WTC11 (cell line): ENCODE data around the gene MTG1. TPM values are rescaled to one million over a fixed set of nuclear protein-coding genes. Genes with fewer than 3 reads are reported as not detected.

Source experiments
- ATAC-seq: fragments of 200-7000 bp; cut with Tn5 transposase; 2 replicates; pipeline ENCODE4 v1.10.0; 2021; ENCODE audit warnings: mild to moderate bottlenecking, moderate library complexity
- CTCF ChIA-PET: fragments of 300-600 bp; sonication (Branson Sonifier 250); formaldehyde crosslinking; loops from one replicate; lab custom pipeline; 2021; ENCODE audit warnings: antibody characterized with exemption; lab: Charles Lee
- POLR2A ChIA-PET: fragments of 350-600 bp; sonication (Branson Sonifier 250); formaldehyde crosslinking; loops from one replicate; lab custom pipeline; 2021; ENCODE audit warnings: antibody characterized with exemption; lab: Charles Lee
- DNase-seq: peaks from one replicate; pipeline ENCODE4 v3.0.0; 2021; ENCODE audit warnings: low spot score
- H3K27ac Mint-ChIP-seq: 2 replicates; pipeline ENCODE4 v1.8.0; 2021; ENCODE audit warnings: mixed read lengths
- H3K27me3 Mint-ChIP-seq: 2 replicates; pipeline ENCODE4 v1.8.0; 2021; ENCODE audit warnings: low read depth, mild to moderate bottlenecking, moderate library complexity, mixed read lengths
- H3K36me3 Mint-ChIP-seq: 2 replicates; pipeline ENCODE4 v1.8.0; 2021; ENCODE audit warnings: mixed read lengths
- H3K4me1 Mint-ChIP-seq: 2 replicates; pipeline ENCODE4 v1.8.0; 2022; ENCODE audit warnings: mixed read lengths
- H3K4me3 Mint-ChIP-seq: 2 replicates; pipeline ENCODE4 v1.8.0; 2021; ENCODE audit warnings: mild to moderate bottlenecking, moderate library complexity, mixed read lengths
- H3K9me3 Mint-ChIP-seq: 2 replicates; pipeline ENCODE4 v1.8.0; 2021; ENCODE audit warnings: mixed read lengths
- CBFB ChIP-seq: sonication (generic); formaldehyde crosslinking; IDR thresholded peaks from 2 replicates; pipeline ENCODE4 v1.8.1; 2022; ENCODE audit warnings: mild to moderate bottlenecking, low read depth, missing genetic modification reagents
- CTCF ChIP-seq: fragments of 200-600 bp; IDR thresholded peaks from 2 replicates; pipeline ENCODE4 v1.8.0; 2022; ENCODE audit warnings: antibody characterized with exemption
- FOXJ3 ChIP-seq: sonication (generic); formaldehyde crosslinking; IDR thresholded peaks from 2 replicates; pipeline ENCODE4 v1.9.0; 2021; ENCODE audit warnings: missing genetic modification reagents, mild to moderate bottlenecking, borderline replicate concordance
- FOXK1 ChIP-seq: sonication (generic); formaldehyde crosslinking; IDR thresholded peaks from 2 replicates; pipeline ENCODE4 v1.8.0; 2022; ENCODE audit warnings: mild to moderate bottlenecking, moderate library complexity, missing genetic modification reagents
- FOXP1 ChIP-seq: sonication (generic); formaldehyde crosslinking; IDR thresholded peaks from 2 replicates; pipeline ENCODE4 v1.8.0; 2022; ENCODE audit warnings: missing genetic modification reagents, mild to moderate bottlenecking, moderate library complexity, borderline replicate concordance
- GRHL2 ChIP-seq: fragments of 250-450 bp; sonication (Bioruptor Pico); IDR thresholded peaks from 2 replicates; pipeline ENCODE4 v1.8.0; 2022; ENCODE audit warnings: mild to moderate bottlenecking, moderate library complexity; ENCODE audit not compliant: insufficient replicate concordance, severe bottlenecking
- IRF1 ChIP-seq: sonication (generic); formaldehyde crosslinking; IDR thresholded peaks from 2 replicates; pipeline ENCODE4 v1.8.0; 2023; ENCODE audit warnings: missing genetic modification reagents
- IRF2 ChIP-seq: sonication (generic); formaldehyde crosslinking; IDR thresholded peaks from 2 replicates; pipeline ENCODE4 v1.8.0; 2022; ENCODE audit warnings: low read depth, missing genetic modification reagents, borderline replicate concordance
- MYBL2 ChIP-seq: sonication (generic); formaldehyde crosslinking; IDR thresholded peaks from 2 replicates; pipeline ENCODE4 v1.8.1; 2023; ENCODE audit warnings: mild to moderate bottlenecking, moderate library complexity, missing genetic modification reagents
- NFYB ChIP-seq: sonication (generic); formaldehyde crosslinking; conservative IDR thresholded peaks from 2 replicates; pipeline ENCODE4 v1.8.0; 2022; ENCODE audit warnings: low read depth, missing genetic modification reagents
- NR1H2 ChIP-seq: sonication (generic); formaldehyde crosslinking; IDR thresholded peaks from 2 replicates; pipeline ENCODE4 v1.9.0; 2021; ENCODE audit warnings: mild to moderate bottlenecking, moderate library complexity, missing genetic modification reagents
- SP1 ChIP-seq: sonication (generic); formaldehyde crosslinking; conservative IDR thresholded peaks from 2 replicates; pipeline ENCODE4 v1.8.1; 2022; ENCODE audit warnings: missing genetic modification reagents
- TEAD4 ChIP-seq: sonication (generic); formaldehyde crosslinking; IDR thresholded peaks from 2 replicates; pipeline ENCODE4 v1.8.0; 2022; ENCODE audit warnings: mild to moderate bottlenecking, missing genetic modification reagents
- ZNF232 ChIP-seq: sonication (generic); formaldehyde crosslinking; IDR thresholded peaks from 2 replicates; pipeline ENCODE4 v1.8.0; 2022; ENCODE audit warnings: mild to moderate bottlenecking, missing genetic modification reagents
- ZNF396 ChIP-seq: fragments of 250-450 bp; sonication (Bioruptor Pico); IDR thresholded peaks from 2 replicates; pipeline ENCODE4 v1.8.0; 2021; ENCODE audit warnings: mild to moderate bottlenecking, moderate library complexity, borderline replicate concordance
- total RNA-seq: library from RNA; stranded (reverse); gene quantifications from 3 replicates; pipeline ENCODE4 v1.2.3, GENCODE V29; 2021
- TF ChIP-seq, protein P1 (sequence below): sonication (generic); formaldehyde crosslinking; IDR thresholded peaks from 2 replicates; pipeline ENCODE4 v1.8.1; 2023; ENCODE audit warnings: mild to moderate bottlenecking, missing genetic modification reagents, moderate library complexity
- TF ChIP-seq, protein P2 (sequence below): sonication (generic); formaldehyde crosslinking; IDR thresholded peaks from 2 replicates; pipeline ENCODE4 v1.8.1; 2022; ENCODE audit warnings: low read depth, mild to moderate bottlenecking, moderate library complexity, missing genetic modification reagents, borderline replicate concordance
- TF ChIP-seq, protein P3 (sequence below): fragments of 250-450 bp; sonication (Bioruptor Pico); IDR thresholded peaks from 2 replicates; pipeline ENCODE4 v1.9.0; 2021; ENCODE audit warnings: mild to moderate bottlenecking
- TF ChIP-seq, protein P4 (sequence below): fragments of 250-450 bp; sonication (Bioruptor Pico); conservative IDR thresholded peaks from 2 replicates; pipeline ENCODE4 v1.9.0; 2021; ENCODE audit warnings: mild to moderate bottlenecking

The MTG1 gene
- total RNA-seq, 1 experiment from 2014 or later: 63.0 TPM

GRCh38 chr10:133370030-133370786 is 23.7 kb upstream of the MTG1 start (continued):
- TF ChIP-seq TEAD4 (CRISPR knock-in tag) (no peak), GRHL2 (CRISPR knock-in tag) (no peak), MYBL2 (no peak), CTCF (no peak), FOXJ3 (CRISPR knock-in tag) (no peak)
- TF ChIP-seq, protein P1, sequence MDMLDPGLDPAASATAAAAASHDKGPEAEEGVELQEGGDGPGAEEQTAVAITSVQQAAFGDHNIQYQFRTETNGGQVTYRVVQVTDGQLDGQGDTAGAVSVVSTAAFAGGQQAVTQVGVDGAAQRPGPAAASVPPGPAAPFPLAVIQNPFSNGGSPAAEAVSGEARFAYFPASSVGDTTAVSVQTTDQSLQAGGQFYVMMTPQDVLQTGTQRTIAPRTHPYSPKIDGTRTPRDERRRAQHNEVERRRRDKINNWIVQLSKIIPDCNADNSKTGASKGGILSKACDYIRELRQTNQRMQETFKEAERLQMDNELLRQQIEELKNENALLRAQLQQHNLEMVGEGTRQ (CRISPR knock-in tag): no peak
- TF ChIP-seq, protein P2, sequence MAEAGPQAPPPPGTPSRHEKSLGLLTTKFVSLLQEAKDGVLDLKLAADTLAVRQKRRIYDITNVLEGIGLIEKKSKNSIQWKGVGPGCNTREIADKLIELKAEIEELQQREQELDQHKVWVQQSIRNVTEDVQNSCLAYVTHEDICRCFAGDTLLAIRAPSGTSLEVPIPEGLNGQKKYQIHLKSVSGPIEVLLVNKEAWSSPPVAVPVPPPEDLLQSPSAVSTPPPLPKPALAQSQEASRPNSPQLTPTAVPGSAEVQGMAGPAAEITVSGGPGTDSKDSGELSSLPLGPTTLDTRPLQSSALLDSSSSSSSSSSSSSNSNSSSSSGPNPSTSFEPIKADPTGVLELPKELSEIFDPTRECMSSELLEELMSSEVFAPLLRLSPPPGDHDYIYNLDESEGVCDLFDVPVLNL: no peak
- TF ChIP-seq, all 79 proteins: peak for 0

- Mint-ChIP-seq H3K27me3 (peaks cover 38% of the 10 kb centered on the region), H3K9me3 (no peaks in the 10 kb centered on the region), H3K4me1 (peaks cover 2% of the 10 kb centered on the region; the same call in 1 of the 2 replicates), H3K27ac (no peak overlapping the region), H3K36me3 (peaks cover 22% of the 10 kb centered on the region), H3K4me3 (peak overlapping the region; percentile 69)
- TF ChIP-seq IRF2 (CRISPR knock-in tag): no peak
- no peak for TF ChIP-seq MYBL2
- TF ChIP-seq NR1H2: no peak
- no peak for TF ChIP-seq FOXP1 (CRISPR knock-in tag)
- TF ChIP-seq ZNF396: no peak
- no peak for TF ChIP-seq NFYB (CRISPR knock-in tag)
- TF ChIP-seq IRF1 (CRISPR knock-in tag): no peak
- TF ChIP-seq ZNF232 (CRISPR knock-in tag): no peak
- TF ChIP-seq, protein P3, sequence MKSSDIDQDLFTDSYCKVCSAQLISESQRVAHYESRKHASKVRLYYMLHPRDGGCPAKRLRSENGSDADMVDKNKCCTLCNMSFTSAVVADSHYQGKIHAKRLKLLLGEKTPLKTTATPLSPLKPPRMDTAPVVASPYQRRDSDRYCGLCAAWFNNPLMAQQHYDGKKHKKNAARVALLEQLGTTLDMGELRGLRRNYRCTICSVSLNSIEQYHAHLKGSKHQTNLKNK (CRISPR knock-in tag): no peak
- ATAC-seq (no peak), DNase-seq (no peak)
- ChIA-PET CTCF (interaction anchor here (1.6 kb wide), 1 partner anchor 43 kb away, joined by 7 read pairs; no protein-coding TSS in a partner anchor), POLR2A (no interaction called here)
These were observed 21.4 kb upstream of the MTG1 start for GRCh38 chr10:133372507-133372906.

DNA sequence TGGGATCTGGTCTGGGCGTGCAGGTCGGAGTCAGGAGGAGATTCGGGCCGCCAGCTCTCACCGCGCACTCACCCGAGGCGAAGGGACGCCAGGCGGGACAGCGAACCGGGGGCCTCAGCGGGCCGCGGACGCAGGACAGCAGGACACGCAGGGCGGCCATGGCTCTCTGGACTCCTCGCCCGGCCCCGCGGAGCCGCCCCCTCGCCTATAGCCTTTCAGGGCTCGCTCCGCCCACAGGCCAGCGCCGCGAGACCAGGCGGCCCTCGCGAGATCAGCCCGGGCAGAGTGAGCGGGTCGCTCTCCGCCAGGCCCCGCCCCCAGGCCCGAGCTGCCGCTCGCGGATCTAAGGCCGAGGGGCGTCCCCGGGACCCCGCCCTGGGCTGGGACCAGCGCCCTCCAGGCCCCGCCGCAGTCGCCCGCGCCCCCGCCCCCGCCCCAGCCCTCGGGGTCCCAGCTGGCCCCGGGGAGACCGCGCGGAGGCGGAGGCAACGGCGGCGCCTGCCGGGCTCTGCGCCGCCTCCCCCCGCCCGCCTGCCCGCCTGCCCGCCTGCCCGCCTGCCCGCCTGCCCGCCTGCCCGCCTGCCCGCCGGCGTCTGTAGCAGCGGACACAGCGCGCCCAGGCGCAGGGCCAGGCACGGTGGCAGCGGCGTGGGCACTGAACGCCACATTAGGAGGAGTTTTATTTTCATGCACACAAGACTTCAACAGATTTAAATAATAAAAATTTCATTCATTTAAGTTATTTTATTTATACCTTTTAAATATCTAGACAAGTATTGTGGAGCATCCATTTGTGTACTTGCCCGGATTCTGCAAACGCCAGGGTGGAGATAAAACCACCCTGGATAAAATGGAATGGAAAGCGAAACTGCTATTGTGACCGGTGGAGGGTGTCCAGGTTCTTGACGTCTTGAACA is 20.5 kb upstream of the MTG1 start, which contains the start of gene ECHS1:
Gene ECHS1 (minus strand): TSS at position 181 of the 917 bp plus-strand sequence. CDS start 21 bp downstream, at position 160.
- Mint-ChIP-seq H3K9me3 (no peaks in the 10 kb centered on the region), H3K4me1 (peaks cover 2% of the 10 kb centered on the region; the same call in 1 of the 2 replicates), H3K27ac (0 out of 2 replicates have a peak within 1 kb of the TSS, but pooled peaks have one; percentile 49), H3K4me3 (peak within 1 kb of the TSS; percentile 85), H3K27me3 (peaks cover 47% of the 10 kb centered on the region), H3K36me3 (peaks cover 18% of the 10 kb centered on the region; the same call in 1 of the 2 replicates)
- CTCF ChIA-PET: interaction anchor here (1.6 kb wide), 1 partner anchor 44 kb away, joined by 7 read pairs; no protein-coding TSS in a partner anchor
- ATAC-seq (peak; percentile 98), DNase-seq (peak; percentile 97)
- POLR2A ChIA-PET: interaction anchor here (0.7 to 1.0 kb wide), 3 partner anchors 12 to 20 kb away, joined by 3 read pairs; partner anchors contain the start of gene FUOM
- TF ChIP-seq, protein P1 (CRISPR knock-in tag): peak; percentile 6; the same call in 1 of the 2 replicates
- peak; percentile 20; the same call in 1 of the 2 replicates for TF ChIP-seq FOXP1 (CRISPR knock-in tag)
- TF ChIP-seq CBFB: peak; percentile 60; the same call in 1 of the 2 replicates
- TF ChIP-seq FOXK1 (CRISPR knock-in tag): 0 out of 2 replicates have a peak, but pooled peaks have one; percentile 11
- TF ChIP-seq, protein P4, sequence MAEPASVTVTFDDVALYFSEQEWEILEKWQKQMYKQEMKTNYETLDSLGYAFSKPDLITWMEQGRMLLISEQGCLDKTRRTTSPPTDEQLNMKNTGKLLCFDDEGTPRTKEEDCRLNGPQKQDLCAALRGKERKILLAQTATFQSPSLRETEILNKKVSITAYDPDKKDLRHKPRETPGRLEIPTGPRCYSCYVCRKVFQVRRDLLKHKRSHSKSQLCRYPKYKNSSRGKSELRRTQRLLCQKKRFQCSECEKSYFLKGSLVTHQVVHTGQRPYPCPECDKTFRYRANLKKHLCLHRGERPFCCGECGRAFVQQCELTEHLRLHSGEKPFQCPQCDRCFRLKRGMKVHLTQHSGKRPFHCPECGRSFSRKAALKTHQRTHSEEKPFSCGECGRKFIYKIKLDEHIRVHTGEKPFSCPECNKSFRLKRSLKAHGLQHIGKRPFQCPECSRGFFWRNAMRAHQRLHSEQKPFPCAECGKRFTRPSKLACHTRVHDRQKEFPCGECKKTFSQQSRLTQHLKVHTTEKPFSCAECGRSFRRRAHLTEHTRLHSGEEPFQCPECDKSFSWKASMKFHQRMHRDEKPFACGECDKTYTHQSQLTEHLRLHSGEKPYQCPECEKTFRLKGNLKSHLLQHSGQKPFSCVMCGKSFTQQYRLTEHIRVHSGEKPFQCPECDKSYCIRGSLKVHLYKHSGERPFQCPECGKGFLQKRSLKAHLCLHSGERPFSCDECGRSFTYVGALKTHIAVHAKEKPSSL (CRISPR knock-in tag): no peak
- TF ChIP-seq ZNF396: no peak
- peak; percentile 90 for TF ChIP-seq SP1 (CRISPR knock-in tag)
